Glutamatergic neuron (in vitro differentiated cells): ENCODE measurements around the gene RAB28. TPM values are rescaled to one million over a fixed set of nuclear protein-coding genes. Genes with fewer than 3 reads are reported as not detected.

Source experiments
- DNase-seq: peaks from one replicate; pipeline ENCODE4 v3.0.0; 2022
- H3K27ac Mint-ChIP-seq: one replicate; pipeline ENCODE4 v1.8.0; 2020; ENCODE audit warnings: mild to moderate bottlenecking, mixed read lengths, inconsistent platforms; ENCODE audit not compliant: unreplicated experiment
- H3K27me3 Mint-ChIP-seq: one replicate; pipeline ENCODE4 v1.8.0; 2020; ENCODE audit warnings: mild to moderate bottlenecking, moderate library complexity, mixed read lengths, inconsistent platforms; ENCODE audit not compliant: unreplicated experiment
- H3K36me3 Mint-ChIP-seq: one replicate; pipeline ENCODE4 v1.8.0; 2020; ENCODE audit warnings: mild to moderate bottlenecking, mixed read lengths, inconsistent platforms; ENCODE audit not compliant: unreplicated experiment
- H3K4me1 Mint-ChIP-seq: one replicate; pipeline ENCODE4 v1.8.0; 2020; ENCODE audit warnings: mild to moderate bottlenecking, low read depth, mixed read lengths, inconsistent platforms; ENCODE audit not compliant: unreplicated experiment
- H3K4me3 Mint-ChIP-seq: one replicate; pipeline ENCODE4 v1.8.0; 2020; ENCODE audit warnings: mild to moderate bottlenecking, mixed read lengths, inconsistent platforms; ENCODE audit not compliant: unreplicated experiment
- H3K9me3 Mint-ChIP-seq: one replicate; pipeline ENCODE4 v1.8.0; 2020; ENCODE audit warnings: mild to moderate bottlenecking, moderate library complexity, mixed read lengths, inconsistent platforms; ENCODE audit not compliant: unreplicated experiment
- CTCF ChIP-seq: fragments of 200-600 bp; sonication (generic); IDR thresholded peaks from one replicate; pipeline ENCODE4 v1.5.0; 2021; ENCODE audit not compliant: partially characterized antibody, unreplicated experiment
- total RNA-seq: library from RNA; stranded (reverse); fragmentation: NEBNext Ultra II Directional; extraction: Animal tissue kit (Norgen Biotek cat#: 25700); gene quantifications from one replicate; pipeline ENCODE4 v1.2.1, GENCODE V29; 2021; ENCODE audit not compliant: unreplicated experiment

RAB28 gene
- total RNA-seq, 1 donor from 2014 or later: 12.7 TPM

DNA sequence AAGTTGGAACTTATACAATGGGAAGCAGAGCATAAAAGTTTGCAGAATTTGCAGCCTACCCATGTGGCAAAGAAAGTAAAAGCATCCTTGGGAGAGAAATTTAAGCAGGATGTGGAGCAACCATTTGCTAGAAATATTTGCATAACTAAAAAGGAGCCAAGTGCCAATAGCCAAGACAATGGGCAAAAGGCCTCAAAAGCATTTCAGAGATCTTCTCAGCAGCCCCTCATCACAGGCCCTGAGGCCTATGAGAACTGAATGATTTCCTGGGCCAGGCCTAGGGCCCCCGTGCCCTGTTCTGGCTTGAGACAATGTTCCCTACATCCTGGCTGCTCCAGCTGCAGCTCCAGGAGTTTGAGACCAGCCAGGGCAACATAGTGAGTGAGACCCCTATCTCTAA lies 25.3 kb upstream of the RAB28 start:
- Mint-ChIP-seq H3K9me3 (no peaks in the 10 kb centered on the region), H3K36me3 (no peaks in the 10 kb centered on the region), H3K4me1 (no peaks in the 10 kb centered on the region), H3K4me3 (no peak overlapping the region), H3K27ac (no peak overlapping the region), H3K27me3 (no peaks in the 10 kb centered on the region)
- no peak for DNase-seq
- no peak for TF ChIP-seq CTCF

DNA sequence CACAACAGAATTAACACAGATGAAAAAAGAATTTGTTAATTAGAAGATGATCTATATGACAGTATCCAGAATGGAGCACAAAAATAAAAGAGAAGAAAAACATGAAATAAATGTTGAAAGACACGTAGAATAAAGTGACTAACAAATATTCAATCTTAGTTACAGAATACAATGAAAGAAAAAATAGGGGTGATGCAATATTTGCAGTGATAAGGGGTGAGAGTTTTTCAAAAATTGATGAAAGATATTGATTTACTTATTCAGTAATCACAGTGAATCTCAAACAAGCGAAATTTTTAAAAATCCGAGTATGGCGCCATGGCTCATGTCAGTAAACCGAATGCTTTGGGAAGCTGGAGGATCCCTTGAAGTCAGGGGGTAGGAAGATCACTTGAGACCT lies 20.2 kb upstream of the RAB28 start:
- peaks cover 2% of the 10 kb centered on the region for H3K4me1 Mint-ChIP-seq
- no peaks in the 10 kb centered on the region for H3K27me3 Mint-ChIP-seq
- TF ChIP-seq CTCF: no peak
- H3K27ac Mint-ChIP-seq: no peak overlapping the region
- H3K36me3 Mint-ChIP-seq: no peaks in the 10 kb centered on the region
- no peaks in the 10 kb centered on the region for H3K9me3 Mint-ChIP-seq
- no peak for DNase-seq
- H3K4me3 Mint-ChIP-seq: no peak overlapping the region

DNA sequence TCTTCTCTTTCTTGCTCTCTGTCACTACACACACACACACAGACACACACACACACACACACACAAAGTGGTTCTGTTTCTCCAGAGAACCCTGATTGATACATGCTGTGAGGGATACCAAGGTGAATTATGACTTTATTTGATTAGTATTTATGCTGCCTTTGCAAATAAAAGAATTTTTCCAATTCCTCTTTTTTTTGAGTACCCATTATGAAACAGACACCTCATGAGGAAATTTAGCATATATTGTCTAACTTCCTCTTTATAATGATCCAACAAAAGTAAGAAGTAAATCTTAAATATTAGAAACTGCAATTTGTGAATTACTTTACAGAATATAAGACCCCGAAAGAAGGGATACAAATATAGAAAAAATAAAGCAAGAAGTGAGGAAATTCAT lies 14.3 kb upstream of the RAB28 start:
- Mint-ChIP-seq H3K4me3 (no peak overlapping the region), H3K4me1 (peaks cover 3% of the 10 kb centered on the region), H3K9me3 (no peaks in the 10 kb centered on the region), H3K27me3 (no peaks in the 10 kb centered on the region), H3K36me3 (no peaks in the 10 kb centered on the region), H3K27ac (no peak overlapping the region)
- TF ChIP-seq CTCF: no peak
- DNase-seq: no peak

GRCh38 chr4:13496605-13497004 lies 12.5 kb upstream of the RAB28 start:
- H3K27ac Mint-ChIP-seq: no peak overlapping the region
- H3K4me3 Mint-ChIP-seq: no peak overlapping the region
- no peaks in the 10 kb centered on the region for H3K27me3 Mint-ChIP-seq
- TF ChIP-seq CTCF: no peak
- H3K9me3 Mint-ChIP-seq: no peaks in the 10 kb centered on the region
- peaks cover 3% of the 10 kb centered on the region for H3K4me1 Mint-ChIP-seq
- H3K36me3 Mint-ChIP-seq: no peaks in the 10 kb centered on the region
- no peak for DNase-seq

GRCh38 chr4:13495753-13496152 lies 11.6 kb upstream of the RAB28 start:
- peaks cover 3% of the 10 kb centered on the region for H3K4me1 Mint-ChIP-seq
- H3K4me3 Mint-ChIP-seq: no peak overlapping the region
- DNase-seq: no peak
- H3K27me3 Mint-ChIP-seq: no peaks in the 10 kb centered on the region
- no peaks in the 10 kb centered on the region for H3K9me3 Mint-ChIP-seq
- H3K27ac Mint-ChIP-seq: no peak overlapping the region
- no peaks in the 10 kb centered on the region for H3K36me3 Mint-ChIP-seq
- no peak for TF ChIP-seq CTCF
